Measurements from ENCODE around the gene ARL10. TPM values are rescaled to one million over a fixed set of nuclear protein-coding genes. Genes with fewer than 3 reads are reported as not detected.

Gene ARL10
- total and polyA plus RNA-seq, 2 donors (not counting 1 experiment from before 2014, with no cell fraction given), result 13.1 to 27.9 TPM

DNA sequence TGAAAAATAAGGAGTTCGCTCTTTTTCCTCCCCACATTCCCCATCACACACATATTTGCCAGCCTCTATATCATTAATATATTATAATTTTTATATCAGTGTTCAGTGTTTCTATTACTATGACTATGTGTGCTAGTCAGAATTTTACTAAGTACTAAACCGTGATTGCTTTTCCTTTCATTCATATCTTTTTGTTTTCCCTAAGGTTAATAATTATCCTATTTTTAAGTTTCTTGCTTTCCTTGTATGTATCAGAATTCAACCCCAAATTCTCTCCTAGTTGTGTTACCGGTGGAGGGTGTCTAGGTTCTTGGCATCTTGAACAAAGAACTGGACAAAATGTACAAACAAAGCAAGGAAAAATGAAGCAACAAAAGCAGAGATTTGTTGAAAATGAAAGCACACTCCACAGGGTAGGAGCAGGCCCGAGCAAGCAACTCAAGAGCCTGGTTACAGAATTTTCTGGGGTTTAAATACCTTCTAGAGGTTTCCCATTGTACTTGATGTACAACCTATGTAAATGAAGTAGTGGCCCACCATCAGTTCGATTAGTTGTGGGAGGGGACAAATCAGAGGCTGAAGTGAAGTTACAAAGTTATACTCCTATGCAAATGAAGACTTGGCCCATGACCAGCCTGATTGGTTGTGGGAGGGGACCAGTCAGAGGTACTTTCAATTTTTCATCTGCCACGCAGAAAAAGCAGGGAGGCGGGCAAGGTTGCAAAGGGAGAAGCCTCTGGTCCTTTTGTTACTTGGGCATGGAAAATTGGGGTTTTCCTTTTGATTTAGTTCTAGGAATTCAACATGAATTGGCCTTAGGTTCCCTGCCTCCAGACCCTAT, 47.5 kb upstream of the ARL10 start:
- H3K9ac ChIP-seq (ENCODE audit: low read length), result no peak overlapping the region
- intact Hi-C loops (cut with micrococcal nuclease), result no loop called here
- no peak for ATAC-seq (ENCODE audit: low read depth)

More for the DNA sequence above, 47.5 kb upstream of the ARL10 start:
- H3K9me3 Mint-ChIP-seq (ENCODE audit: insufficient read depth), result no peaks in the 10 kb centered on the region
- Histone ChIP-seq H3K27ac (ENCODE audit: low read length in 2 of 2) (no peak overlapping the region), H3K36me3 (replicated peaks in 1 of 2; ENCODE audit: control extremely low read depth in 1 of 2, control insufficient read depth in 1 of 2, extremely low read depth in 1 of 2, insufficient read depth in 2 of 2, low read length in 1 of 2) (peaks cover 7 to 37% of the 10 kb centered on the region in 2 experiments), H3K79me2 (ENCODE audit: control insufficient read depth, insufficient read depth, low read length) (no peaks in the 10 kb centered on the region), H3K4me2 (replicated peaks; ENCODE audit: low read depth, low read length, poor library complexity, severe bottlenecking) (no peak overlapping the region), H3K4me1 (ENCODE audit: control insufficient read depth in 2 of 2, insufficient read depth in 2 of 2, low read length in 2 of 2) (no peaks in the 10 kb centered on the region), H3K9me3 (ENCODE audit: control extremely low read depth in 1 of 3, control insufficient read depth in 2 of 3, insufficient read depth in 1 of 3, low read length in 2 of 3) (no peaks in the 10 kb centered on the region), H3K27me3 (replicated peaks in 1 of 4; ENCODE audit: control extremely low read depth in 1 of 4, control insufficient read depth in 3 of 4, insufficient read depth in 4 of 4, low read length in 3 of 4) (no peaks in the 10 kb centered on the region), H2AFZ (ENCODE audit: insufficient read depth, low read depth, low read length, poor library complexity, severe bottlenecking) (no peak overlapping the region), H4K20me1 (ENCODE audit: control insufficient read depth, insufficient read depth, low read length, poor library complexity, severe bottlenecking) (no peaks in the 10 kb centered on the region), H3K4me3 (ENCODE audit: control extremely low read depth in 1 of 5, extremely low read depth in 1 of 5, insufficient read depth in 1 of 5, low read depth in 2 of 5, low read length in 4 of 5) (no peak overlapping the region)
- ChIA-PET CTCF (no interaction called here), POLR2A (no interaction called here)
- no peaks in the 10 kb centered on the region for H3K4me1 Mint-ChIP-seq
- no peak for DNase-seq
- WGBS (ENCODE audit: insufficient coverage), result 93% methylated on average over 3 of the region's 7 CpGs
- no peak overlapping the region for H3K4me3 Mint-ChIP-seq
- no peaks in the 10 kb centered on the region for H3K27me3 Mint-ChIP-seq
- no peak for TF ChIP-seq EZH2 (IDR thresholded peaks at IDR 0.05; ENCODE audit: borderline replicate concordance, insufficient read depth, low read depth, low read length, poor library complexity, severe bottlenecking)
- no peak for TF ChIP-seq CTCF (IDR thresholded peaks at IDR 0.05)
- H3K27ac Mint-ChIP-seq, result no peak overlapping the region
